IMR-90 (cell line): ENCODE measurements around the gene PRPS1. TPM values are rescaled to one million over a fixed set of nuclear protein-coding genes. Genes with fewer than 3 reads are reported as not detected.

Source experiments
- ATAC-seq: fragments of 200-7000 bp; cut with Tn5 transposase; 2 replicates; pipeline ENCODE4 v1.9.1; 2020; ENCODE audit warnings: low read depth, mild to moderate bottlenecking, moderate library complexity
- BruUV-seq: library from RNA; stranded (reverse); fragments of 400-500 nt; replicated peaks from 2 replicates; lab custom pipeline; 2021; lab: Mats Ljungman, UMichigan
- CTCF ChIA-PET: fragments of 300-600 bp; formaldehyde crosslinking; extraction: SDS; loops from one replicate; lab custom pipeline; 2021; ENCODE audit warnings: antibody characterized with exemption; lab: Yijun Ruan, JAX
- POLR2A ChIA-PET: fragments of 300-600 bp; sonication (Branson Sonifier 250); formaldehyde crosslinking; loops from one replicate; lab custom pipeline; 2022; ENCODE audit warnings: antibody characterized with exemption; ENCODE audit not compliant: unreplicated experiment; lab: Charles Lee
- DNase-seq: peaks from one replicate; pipeline ENCODE4 v3.0.0; 2013
- H2AFZ ChIP-seq: replicated peaks from 2 replicates; pipeline ENCODE3; 2013; ENCODE audit warnings: low read length, mild to moderate bottlenecking; ENCODE audit not compliant: poor library complexity
- H2AK5ac ChIP-seq: 2 replicates; pipeline ENCODE4 v1.6.1; 2013; ENCODE audit warnings: low read depth, low read length, inconsistent platforms
- H2AK9ac ChIP-seq: replicated peaks from 2 replicates; pipeline ENCODE3; 2013; ENCODE audit warnings: mild to moderate bottlenecking, low read depth, low read length, moderate library complexity; ENCODE audit not compliant: poor library complexity
- H2BK120ac ChIP-seq: 2 replicates; pipeline ENCODE4 v1.6.1; 2013; ENCODE audit warnings: low read depth, low read length, inconsistent platforms
- H2BK15ac ChIP-seq: 3 replicates; pipeline ENCODE4 v1.6.1; 2013; ENCODE audit warnings: low read depth, low read length, inconsistent platforms
- H2BK20ac ChIP-seq: 2 replicates; pipeline ENCODE4 v1.6.1; 2013; ENCODE audit warnings: low read depth, mild to moderate bottlenecking, inconsistent platforms, low read length, moderate library complexity
- H2BK5ac ChIP-seq: 2 replicates; pipeline ENCODE4 v1.6.1; 2013; ENCODE audit warnings: mild to moderate bottlenecking, low read depth, low read length, inconsistent platforms; ENCODE audit not compliant: poor library complexity, severe bottlenecking
- H3K14ac ChIP-seq: replicated peaks from 2 replicates; pipeline ENCODE4 v1.6.1; 2013; ENCODE audit warnings: low read depth, low read length, inconsistent platforms
- H3K18ac ChIP-seq: 2 replicates; pipeline ENCODE4 v1.6.1; 2013; ENCODE audit warnings: low read depth, low read length, control low read depth
- H3K23ac ChIP-seq: 2 replicates; pipeline ENCODE4 v1.6.1; 2013; ENCODE audit warnings: low read depth, low read length, inconsistent platforms
- H3K27ac ChIP-seq: 2 replicates; pipeline ENCODE4 v1.5.1; 2013; ENCODE audit warnings: mild to moderate bottlenecking, control low read depth, low read length; ENCODE audit not compliant: insufficient read depth
- H3K27me3 ChIP-seq: 2 replicates; pipeline ENCODE4 v1.6.1; 2013; ENCODE audit warnings: low read length; ENCODE audit not compliant: control insufficient read depth, insufficient read depth
- H3K36me3 ChIP-seq: 2 replicates; pipeline ENCODE4 v1.6.1; 2013; ENCODE audit warnings: low read length, mixed read lengths; ENCODE audit not compliant: control insufficient read depth, insufficient read depth
- H3K4ac ChIP-seq: 2 replicates; pipeline ENCODE4 v1.6.1; 2013; ENCODE audit warnings: low read depth, low read length, inconsistent platforms
- H3K4me1 ChIP-seq: 2 replicates; pipeline ENCODE4 v1.6.1; 2013; ENCODE audit warnings: low read length, mixed read lengths; ENCODE audit not compliant: control insufficient read depth, insufficient read depth
- H3K4me2 ChIP-seq: 2 replicates; pipeline ENCODE4 v1.6.1; 2013; ENCODE audit warnings: low read depth, mild to moderate bottlenecking, control low read depth, low read length, moderate library complexity
- H3K4me3 ChIP-seq: 2 replicates; pipeline ENCODE4 v1.5.1; 2013; ENCODE audit warnings: low read depth, mild to moderate bottlenecking, control low read depth, low read length, moderate library complexity; ENCODE audit not compliant: insufficient read depth
- H3K56ac ChIP-seq: 2 replicates; pipeline ENCODE4 v1.6.1; 2013; ENCODE audit warnings: low read length, inconsistent platforms; ENCODE audit not compliant: insufficient read depth; ENCODE audit errors: extremely low read depth
- H3K79me1 ChIP-seq, 2 experiments: 2 replicates each; pipeline ENCODE4 v1.6.1; 2013; ENCODE audit warnings: low read length in 2 of 2, inconsistent platforms in 1 of 2, low read depth in 1 of 2
- H3K9ac ChIP-seq: 2 replicates; pipeline ENCODE4 v1.6.1; 2013; ENCODE audit warnings: low read depth, low read length, control low read depth
- H3K9me1 ChIP-seq: 2 replicates; pipeline ENCODE4 v1.6.1; 2013; ENCODE audit warnings: low read length, inconsistent platforms; ENCODE audit not compliant: insufficient read depth
- H3K9me3 ChIP-seq: 2 replicates; pipeline ENCODE4 v1.6.1; 2013; ENCODE audit warnings: low read length; ENCODE audit not compliant: control insufficient read depth, insufficient read depth
- H4K20me1 ChIP-seq: 2 replicates; pipeline ENCODE4 v1.6.1; 2013; ENCODE audit warnings: low read length, inconsistent platforms; ENCODE audit not compliant: insufficient read depth
- H4K5ac ChIP-seq: 2 replicates; pipeline ENCODE4 v1.6.1; 2013; ENCODE audit warnings: mild to moderate bottlenecking, low read depth, low read length, control low read depth
- H4K8ac ChIP-seq, 2 experiments: 2 replicates each; pipeline ENCODE4 v1.6.1; 2013; ENCODE audit warnings: low read depth in 2 of 2, low read length in 2 of 2, control low read depth in 1 of 2, inconsistent platforms in 1 of 2
- H4K91ac ChIP-seq: 2 replicates; pipeline ENCODE4 v1.6.1; 2013; ENCODE audit warnings: low read depth, low read length, inconsistent platforms; ENCODE audit not compliant: insufficient read depth
- BHLHE40 ChIP-seq: fragments of 150-350 bp; IDR thresholded peaks from 2 replicates; pipeline ENCODE4 v1.6.1; 2016; ENCODE audit warnings: mild to moderate bottlenecking, low read depth, low read length
- FOS ChIP-seq: fragments of 150-350 bp; IDR thresholded peaks from 2 replicates; pipeline ENCODE4 v1.6.1; 2016; ENCODE audit warnings: low read depth, low read length
- MAFK ChIP-seq: IDR thresholded peaks from 2 replicates; pipeline ENCODE4 v1.6.1; 2012; ENCODE audit warnings: low read depth, low read length, improper control_type of control experiment
- MAZ ChIP-seq: IDR thresholded peaks from 2 replicates; pipeline ENCODE4 v1.6.1; 2012; ENCODE audit warnings: low read depth, mild to moderate bottlenecking, low read length, improper control_type of control experiment, moderate library complexity, borderline replicate concordance
- MXI1 ChIP-seq: IDR thresholded peaks from 2 replicates; pipeline ENCODE4 v1.6.1; 2012; ENCODE audit warnings: low read depth, mild to moderate bottlenecking, low read length, moderate library complexity, borderline replicate concordance
- POLR2A ChIP-seq: IDR thresholded peaks from 2 replicates; pipeline ENCODE4 v1.6.1; 2012; ENCODE audit warnings: mild to moderate bottlenecking, low read depth, low read length
- WGBS, 2 experiments: methylation state at CpG; one replicate each; pipeline versions ENCODE4 v1.1.5 to v1.1.7; 2013; ENCODE audit warnings: missing lambda C conversion rate in 2 of 2; ENCODE audit not compliant: insufficient read length in 1 of 2; ENCODE audit errors: extremely low coverage in 2 of 2; 5-methylcytosine and 5-hydroxymethylcytosine counted together
- dilution Hi-C: fragments of 300-500 bp; cut with HindIII; formaldehyde crosslinking; loops from one replicate; pipeline ENCODE4 v1.14.3; 2018; ENCODE audit warnings: low sequenced_read_pairs; ENCODE audit not compliant: unreplicated experiment
- in situ Hi-C: fragments of 300-500 bp; cut with MboI; formaldehyde crosslinking; loops from 3 replicates; pipeline ENCODE4 v1.14.3; 2019; ENCODE audit warnings: low sequenced_read_pairs, inconsistent platforms, mixed read lengths
- intact Hi-C: fragments of 100-400 bp; cut with micrococcal nuclease; formaldehyde crosslinking; loops from 2 replicates; pipeline ENCODE4 v1.10.0; 2022
- polyA plus RNA-seq, 3 experiments: library from polyadenylated mRNA; depleted of rRNA; stranded (reverse); fragments of >200 nt; gene quantifications; 2 replicates each; pipeline ENCODE4 v1.2.3, GENCODE V29; 2012; ENCODE audit warnings: low replicate concordance in 1 of 3
- total RNA-seq: library from RNA; depleted of rRNA; stranded (reverse); fragments of >200 nt; gene quantifications from 2 replicates; pipeline ENCODE4 v1.2.3, GENCODE V29; 2012
- TF ChIP-seq, protein P1 (sequence below): fragments of 150-350 bp; IDR thresholded peaks from 2 replicates; pipeline ENCODE4 v1.6.1; 2017; ENCODE audit warnings: mild to moderate bottlenecking, antibody characterized with exemption, low read length, low read depth
- TF ChIP-seq, protein P2 (sequence below): conservative IDR thresholded peaks from 2 replicates; pipeline ENCODE4 v1.5.1; 2012; ENCODE audit warnings: mild to moderate bottlenecking, low read depth, low read length, improper control_type of control experiment

The PRPS1 gene
- total and polyA plus RNA-seq, 2 of the 4 experiments (the other 2 are of a cell fraction) = 118 to 137 TPM

DNA sequence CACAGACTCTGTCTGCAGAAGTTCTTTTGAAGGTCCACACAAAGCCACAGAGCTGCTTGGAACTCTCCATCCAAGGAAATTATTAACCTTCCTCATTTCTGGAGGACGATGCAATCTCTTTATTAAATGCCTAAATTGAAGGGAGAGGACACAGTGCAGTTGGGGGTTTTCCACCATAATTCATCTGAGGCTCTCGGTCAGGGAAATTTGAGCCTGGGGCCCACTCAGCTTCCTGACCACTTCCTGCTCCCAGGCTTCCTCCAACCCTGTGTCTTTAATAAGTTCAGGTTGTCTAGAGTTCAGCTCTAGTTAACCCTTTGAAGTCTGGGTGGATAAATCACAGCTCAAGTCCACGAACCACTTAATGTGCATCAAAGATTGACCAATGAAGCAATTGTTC, 58.5 kb downstream of the PRPS1 start:
- Histone ChIP-seq H3K9me1 (no peaks in the 10 kb centered on the region), H3K18ac (no peak overlapping the region), H3K56ac (no peak overlapping the region), H4K5ac (no peak overlapping the region), H3K14ac (no peak overlapping the region), H4K20me1 (no peaks in the 10 kb centered on the region), H3K23ac (no peak overlapping the region), H3K27me3 (peaks cover 30% of the 10 kb centered on the region), H3K4ac (no peak overlapping the region), H3K27ac (no peak overlapping the region), H3K36me3 (no peaks in the 10 kb centered on the region), H2BK5ac (no peak overlapping the region), H2AFZ (no peak overlapping the region), H3K4me1 (no peaks in the 10 kb centered on the region), H4K8ac (no peak overlapping the region), H2BK120ac (no peak overlapping the region), H4K91ac (no peak overlapping the region), H2BK15ac (no peak overlapping the region), H3K79me1 (no peaks in the 10 kb centered on the region), H3K9ac (no peak overlapping the region), H2BK20ac (no peak overlapping the region), H3K4me3 (no peak overlapping the region), H2AK5ac (no peak overlapping the region), H3K9me3 (no peaks in the 10 kb centered on the region), H3K4me2 (no peak overlapping the region), H2AK9ac (no peak overlapping the region)
- WGBS, 2 experiments = no CpG with 5 or more reads among the region's 3 CpGs
- CTCF ChIA-PET = interaction anchor here (0.6 kb wide), 1 partner anchor 14 kb away, joined by 3 read pairs; no protein-coding TSS in a partner anchor
- in situ Hi-C loops (no loop called here), intact Hi-C loops (no loop called here), dilution Hi-C loops (no loop called here)
- ATAC-seq (no peak), DNase-seq (peak; percentile 35)
- POLR2A ChIA-PET = no interaction called here
- TF ChIP-seq MAFK (no peak), MXI1 (no peak), BHLHE40 (no peak), POLR2A (no peak), MAZ (no peak), FOS (no peak)
- TF ChIP-seq, protein P1, sequence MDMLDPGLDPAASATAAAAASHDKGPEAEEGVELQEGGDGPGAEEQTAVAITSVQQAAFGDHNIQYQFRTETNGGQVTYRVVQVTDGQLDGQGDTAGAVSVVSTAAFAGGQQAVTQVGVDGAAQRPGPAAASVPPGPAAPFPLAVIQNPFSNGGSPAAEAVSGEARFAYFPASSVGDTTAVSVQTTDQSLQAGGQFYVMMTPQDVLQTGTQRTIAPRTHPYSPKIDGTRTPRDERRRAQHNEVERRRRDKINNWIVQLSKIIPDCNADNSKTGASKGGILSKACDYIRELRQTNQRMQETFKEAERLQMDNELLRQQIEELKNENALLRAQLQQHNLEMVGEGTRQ = no peak
- TF ChIP-seq, protein P2, sequence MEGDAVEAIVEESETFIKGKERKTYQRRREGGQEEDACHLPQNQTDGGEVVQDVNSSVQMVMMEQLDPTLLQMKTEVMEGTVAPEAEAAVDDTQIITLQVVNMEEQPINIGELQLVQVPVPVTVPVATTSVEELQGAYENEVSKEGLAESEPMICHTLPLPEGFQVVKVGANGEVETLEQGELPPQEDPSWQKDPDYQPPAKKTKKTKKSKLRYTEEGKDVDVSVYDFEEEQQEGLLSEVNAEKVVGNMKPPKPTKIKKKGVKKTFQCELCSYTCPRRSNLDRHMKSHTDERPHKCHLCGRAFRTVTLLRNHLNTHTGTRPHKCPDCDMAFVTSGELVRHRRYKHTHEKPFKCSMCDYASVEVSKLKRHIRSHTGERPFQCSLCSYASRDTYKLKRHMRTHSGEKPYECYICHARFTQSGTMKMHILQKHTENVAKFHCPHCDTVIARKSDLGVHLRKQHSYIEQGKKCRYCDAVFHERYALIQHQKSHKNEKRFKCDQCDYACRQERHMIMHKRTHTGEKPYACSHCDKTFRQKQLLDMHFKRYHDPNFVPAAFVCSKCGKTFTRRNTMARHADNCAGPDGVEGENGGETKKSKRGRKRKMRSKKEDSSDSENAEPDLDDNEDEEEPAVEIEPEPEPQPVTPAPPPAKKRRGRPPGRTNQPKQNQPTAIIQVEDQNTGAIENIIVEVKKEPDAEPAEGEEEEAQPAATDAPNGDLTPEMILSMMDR = no peak
- BruUV-seq = no TSS peak
